Measurements from ENCODE around the gene SPACDR.

DNA sequence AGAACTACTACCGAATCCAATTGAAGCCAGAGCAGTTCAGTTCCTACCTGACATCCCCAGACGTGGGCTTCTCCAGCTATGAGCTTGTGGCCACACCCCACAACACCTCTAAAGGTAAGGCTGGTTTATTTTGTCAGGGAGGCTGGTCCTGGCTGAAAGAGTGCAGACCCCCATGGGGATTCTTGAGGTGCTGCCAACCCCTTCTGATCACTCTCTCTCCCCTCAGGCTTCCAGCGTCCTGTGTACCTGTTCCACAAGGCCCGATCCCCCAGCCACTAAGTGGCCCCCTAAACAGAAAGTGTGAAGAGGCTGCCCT is 30.8 kb downstream of the SPACDR start:
- no peak for TF ChIP-seq POLR2AphosphoS5 (IDR thresholded peaks at IDR 0.05; ENCODE audit: low read depth)
- TF ChIP-seq, protein P1, sequence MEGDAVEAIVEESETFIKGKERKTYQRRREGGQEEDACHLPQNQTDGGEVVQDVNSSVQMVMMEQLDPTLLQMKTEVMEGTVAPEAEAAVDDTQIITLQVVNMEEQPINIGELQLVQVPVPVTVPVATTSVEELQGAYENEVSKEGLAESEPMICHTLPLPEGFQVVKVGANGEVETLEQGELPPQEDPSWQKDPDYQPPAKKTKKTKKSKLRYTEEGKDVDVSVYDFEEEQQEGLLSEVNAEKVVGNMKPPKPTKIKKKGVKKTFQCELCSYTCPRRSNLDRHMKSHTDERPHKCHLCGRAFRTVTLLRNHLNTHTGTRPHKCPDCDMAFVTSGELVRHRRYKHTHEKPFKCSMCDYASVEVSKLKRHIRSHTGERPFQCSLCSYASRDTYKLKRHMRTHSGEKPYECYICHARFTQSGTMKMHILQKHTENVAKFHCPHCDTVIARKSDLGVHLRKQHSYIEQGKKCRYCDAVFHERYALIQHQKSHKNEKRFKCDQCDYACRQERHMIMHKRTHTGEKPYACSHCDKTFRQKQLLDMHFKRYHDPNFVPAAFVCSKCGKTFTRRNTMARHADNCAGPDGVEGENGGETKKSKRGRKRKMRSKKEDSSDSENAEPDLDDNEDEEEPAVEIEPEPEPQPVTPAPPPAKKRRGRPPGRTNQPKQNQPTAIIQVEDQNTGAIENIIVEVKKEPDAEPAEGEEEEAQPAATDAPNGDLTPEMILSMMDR (IDR thresholded peaks at IDR 0.05; ENCODE audit: insufficient read depth, low read length), result no peak
- TF ChIP-seq, protein P2, sequence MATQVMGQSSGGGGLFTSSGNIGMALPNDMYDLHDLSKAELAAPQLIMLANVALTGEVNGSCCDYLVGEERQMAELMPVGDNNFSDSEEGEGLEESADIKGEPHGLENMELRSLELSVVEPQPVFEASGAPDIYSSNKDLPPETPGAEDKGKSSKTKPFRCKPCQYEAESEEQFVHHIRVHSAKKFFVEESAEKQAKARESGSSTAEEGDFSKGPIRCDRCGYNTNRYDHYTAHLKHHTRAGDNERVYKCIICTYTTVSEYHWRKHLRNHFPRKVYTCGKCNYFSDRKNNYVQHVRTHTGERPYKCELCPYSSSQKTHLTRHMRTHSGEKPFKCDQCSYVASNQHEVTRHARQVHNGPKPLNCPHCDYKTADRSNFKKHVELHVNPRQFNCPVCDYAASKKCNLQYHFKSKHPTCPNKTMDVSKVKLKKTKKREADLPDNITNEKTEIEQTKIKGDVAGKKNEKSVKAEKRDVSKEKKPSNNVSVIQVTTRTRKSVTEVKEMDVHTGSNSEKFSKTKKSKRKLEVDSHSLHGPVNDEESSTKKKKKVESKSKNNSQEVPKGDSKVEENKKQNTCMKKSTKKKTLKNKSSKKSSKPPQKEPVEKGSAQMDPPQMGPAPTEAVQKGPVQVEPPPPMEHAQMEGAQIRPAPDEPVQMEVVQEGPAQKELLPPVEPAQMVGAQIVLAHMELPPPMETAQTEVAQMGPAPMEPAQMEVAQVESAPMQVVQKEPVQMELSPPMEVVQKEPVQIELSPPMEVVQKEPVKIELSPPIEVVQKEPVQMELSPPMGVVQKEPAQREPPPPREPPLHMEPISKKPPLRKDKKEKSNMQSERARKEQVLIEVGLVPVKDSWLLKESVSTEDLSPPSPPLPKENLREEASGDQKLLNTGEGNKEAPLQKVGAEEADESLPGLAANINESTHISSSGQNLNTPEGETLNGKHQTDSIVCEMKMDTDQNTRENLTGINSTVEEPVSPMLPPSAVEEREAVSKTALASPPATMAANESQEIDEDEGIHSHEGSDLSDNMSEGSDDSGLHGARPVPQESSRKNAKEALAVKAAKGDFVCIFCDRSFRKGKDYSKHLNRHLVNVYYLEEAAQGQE (IDR thresholded peaks at IDR 0.05; ENCODE audit: insufficient replicate concordance, low read depth), result no peak
- TF ChIP-seq GABPA (IDR thresholded peaks at IDR 0.05; ENCODE audit: low read depth), result no peak
